HEK293 (cell line): Measurements from ENCODE around the gene RIMS1.

Experiments used
- CTCF ChIA-PET: fragments of 350-600 bp; formaldehyde crosslinking; extraction: SDS; loops from one replicate; lab custom pipeline; 2021; ENCODE audit warnings: antibody characterized with exemption; lab: Yijun Ruan, JAX
- POLR2A ChIA-PET: fragments of 300-600 bp; formaldehyde crosslinking; extraction: SDS; loops from one replicate; lab custom pipeline; 2020; ENCODE audit warnings: antibody characterized with exemption, inconsistent platforms; lab: Yijun Ruan, JAX
- H3K27ac ChIP-seq: fragments of 200-500 bp; sonication (Bioruptor generic); 2 replicates; pipeline ENCODE4 v1.5.1; 2014; ENCODE audit warnings: low read depth, low read length, control low read depth, inconsistent platforms; ENCODE audit errors: extremely low read depth
- H3K36me3 ChIP-seq, 2 experiments: fragments of 200-500 bp in 1 of 2; sonication (Bioruptor generic) in 1 of 2; 1 replicate in 1 of 2; 2 replicates in 1 of 2; pipeline ENCODE4 v1.5.1; 2014 to 2017; ENCODE audit warnings: inconsistent platforms in 2 of 2, low read length in 2 of 2; ENCODE audit not compliant: control insufficient read depth in 2 of 2, insufficient read depth in 1 of 2
- H3K4me1 ChIP-seq: fragments of 200-500 bp; sonication (Bioruptor generic); 2 replicates; pipeline ENCODE4 v1.5.1; 2014; ENCODE audit warnings: mild to moderate bottlenecking, low read length, inconsistent platforms; ENCODE audit not compliant: control insufficient read depth, insufficient read depth
- H3K4me3 ChIP-seq: 2 replicates; pipeline ENCODE4 v1.5.1; 2011; ENCODE audit warnings: low read depth, mild to moderate bottlenecking, control low read depth, low read length, moderate library complexity
- H3K9me3 ChIP-seq: fragments of 200-500 bp; sonication (Bioruptor generic); 2 replicates; pipeline ENCODE4 v1.5.1; 2014; ENCODE audit warnings: low read depth, low read length, inconsistent platforms; ENCODE audit not compliant: control insufficient read depth, insufficient read depth
- FEZF1 ChIP-seq: fragments of 450-650 bp; formaldehyde crosslinking; IDR thresholded peaks from 2 replicates; pipeline ENCODE4 v1.5.1; 2016; ENCODE audit warnings: missing biosample characterization, missing genetic modification characterization
- HOXC10 ChIP-seq: sonication (generic); formaldehyde crosslinking; IDR thresholded peaks from 2 replicates; pipeline ENCODE4 v1.8.1; 2023; ENCODE audit warnings: mild to moderate bottlenecking, missing genetic modification reagents
- KLF8 ChIP-seq: fragments of 450-650 bp; formaldehyde crosslinking; IDR thresholded peaks from 2 replicates; pipeline ENCODE4 v1.5.1; 2016; ENCODE audit warnings: missing biosample characterization, missing genetic modification characterization
- MZF1 ChIP-seq: fragments of 450-650 bp; formaldehyde crosslinking; IDR thresholded peaks from 2 replicates; pipeline ENCODE4 v1.5.1; 2017; ENCODE audit warnings: missing biosample characterization, missing genetic modification characterization, borderline replicate concordance
- PRDM1 ChIP-seq: fragments of 450-650 bp; formaldehyde crosslinking; IDR thresholded peaks from 2 replicates; pipeline ENCODE4; 2016; ENCODE audit warnings: missing biosample characterization, missing genetic modification characterization
- SCRT1 ChIP-seq: fragments of 450-650 bp; formaldehyde crosslinking; IDR thresholded peaks from 2 replicates; pipeline ENCODE4 v1.5.1; 2016; ENCODE audit warnings: missing biosample characterization, missing genetic modification characterization, borderline replicate concordance
- TSHZ1 ChIP-seq: fragments of 450-650 bp; formaldehyde crosslinking; IDR thresholded peaks from 2 replicates; pipeline ENCODE4 v1.5.1; 2016; ENCODE audit warnings: missing biosample characterization, missing genetic modification characterization, borderline replicate concordance
- WT1 ChIP-seq: fragments of 450-650 bp; formaldehyde crosslinking; IDR thresholded peaks from 2 replicates; pipeline ENCODE4 v1.5.1; 2016; ENCODE audit warnings: missing biosample characterization, missing genetic modification characterization
- ZBTB49 ChIP-seq: fragments of 450-650 bp; formaldehyde crosslinking; IDR thresholded peaks from 2 replicates; pipeline ENCODE4 v1.5.1; 2016; ENCODE audit warnings: missing biosample characterization, missing genetic modification characterization, low read depth
- ZBTB8A ChIP-seq: fragments of 450-650 bp; formaldehyde crosslinking; IDR thresholded peaks from 2 replicates; pipeline ENCODE4 v1.5.1; 2016; ENCODE audit warnings: missing biosample characterization, missing genetic modification characterization
- ZFHX2 ChIP-seq: fragments of 450-650 bp; formaldehyde crosslinking; conservative IDR thresholded peaks from 2 replicates; pipeline ENCODE4 v1.5.1; 2016; ENCODE audit warnings: missing biosample characterization, missing genetic modification characterization
- ZFP3 ChIP-seq: fragments of 450-650 bp; formaldehyde crosslinking; IDR thresholded peaks from 2 replicates; pipeline ENCODE4 v1.5.1; 2016; ENCODE audit warnings: low read depth, missing biosample characterization, missing genetic modification characterization
- ZIC2 ChIP-seq: fragments of 450-650 bp; formaldehyde crosslinking; IDR thresholded peaks from 2 replicates; pipeline ENCODE4 v1.5.1; 2016; ENCODE audit warnings: missing biosample characterization, missing genetic modification characterization
- ZNF114 ChIP-seq: fragments of 450-650 bp; formaldehyde crosslinking; IDR thresholded peaks from 2 replicates; pipeline ENCODE4 v1.5.0; 2017; ENCODE audit warnings: missing biosample characterization, missing genetic modification characterization
- ZNF169 ChIP-seq: fragments of 450-650 bp; formaldehyde crosslinking; IDR thresholded peaks from 2 replicates; pipeline ENCODE4 v1.5.1; 2016; ENCODE audit warnings: missing biosample characterization, missing genetic modification characterization
- ZNF174 ChIP-seq: fragments of 450-650 bp; formaldehyde crosslinking; IDR thresholded peaks from 2 replicates; pipeline ENCODE4 v1.5.0; 2017; ENCODE audit warnings: missing biosample characterization, mild to moderate bottlenecking, missing genetic modification characterization
- ZNF2 ChIP-seq: fragments of 450-650 bp; formaldehyde crosslinking; IDR thresholded peaks from 2 replicates; pipeline ENCODE4 v1.5.1; 2016; ENCODE audit warnings: missing biosample characterization, missing genetic modification characterization
- ZNF394 ChIP-seq: fragments of 450-650 bp; formaldehyde crosslinking; IDR thresholded peaks from 2 replicates; pipeline ENCODE4 v1.5.1; 2016; ENCODE audit warnings: missing biosample characterization, missing genetic modification characterization, mild to moderate bottlenecking, moderate library complexity, borderline replicate concordance
- ZNF549 ChIP-seq: fragments of 450-650 bp; IDR thresholded peaks from 2 replicates; pipeline ENCODE4 v1.5.1; 2018; ENCODE audit warnings: missing biosample characterization, missing genetic modification characterization, mild to moderate bottlenecking, inconsistent platforms, moderate library complexity
- ZNF701 ChIP-seq: fragments of 450-650 bp; formaldehyde crosslinking; IDR thresholded peaks from 2 replicates; pipeline ENCODE4 v1.5.1; 2016; ENCODE audit warnings: missing biosample characterization, missing genetic modification characterization
- ZNF704 ChIP-seq: fragments of 450-650 bp; formaldehyde crosslinking; IDR thresholded peaks from 2 replicates; pipeline ENCODE4 v1.5.1; 2016; ENCODE audit warnings: missing biosample characterization, missing genetic modification characterization
- ZSCAN4 ChIP-seq: fragments of 450-650 bp; formaldehyde crosslinking; IDR thresholded peaks from 2 replicates; pipeline ENCODE4 v1.5.1; 2017; ENCODE audit warnings: missing biosample characterization, missing genetic modification characterization
- ZSCAN5A ChIP-seq: fragments of 450-650 bp; formaldehyde crosslinking; IDR thresholded peaks from 2 replicates; pipeline ENCODE4 v1.5.1; 2016; ENCODE audit warnings: missing biosample characterization, missing genetic modification characterization

RIMS1 gene

GRCh38 chr6:72248621-72249020 lies 362.3 kb downstream of the RIMS1 start (continued):
- TF ChIP-seq TSHZ1 (tag by site-specific recombination) (no peak), ZNF704 (tag by site-specific recombination) (no peak), HOXC10 (CRISPR knock-in tag) (no peak), ZSCAN4 (tag by site-specific recombination) (no peak), FEZF1 (tag by site-specific recombination) (no peak), KLF8 (no peak), MZF1 (no peak), ZNF114 (tag by site-specific recombination) (no peak), ZBTB8A (tag by site-specific recombination) (no peak), PRDM1 (no peak), ZSCAN5A (tag by site-specific recombination) (no peak)

- no peaks in the 10 kb centered on the region for H3K36me3 ChIP-seq
- H3K27ac ChIP-seq: no peak overlapping the region
- TF ChIP-seq ZIC2 (tag by site-specific recombination) (no peak), ZFHX2 (no peak), ZFP3 (tag by site-specific recombination) (no peak), SCRT1 (tag by site-specific recombination) (no peak), ZNF2 (tag by site-specific recombination) (no peak), WT1 (no peak), ZNF394 (tag by site-specific recombination) (no peak)
- TF ChIP-seq, all 188 proteins: peak for 0
- Histone ChIP-seq H3K4me3 (no peak overlapping the region), H3K4me1 (no peaks in the 10 kb centered on the region), H3K9me3 (no peaks in the 10 kb centered on the region)
- ChIA-PET CTCF (no interaction called here), POLR2A (no interaction called here)
Observed at GRCh38 chr6:72250664-72251063, 364.3 kb downstream of the RIMS1 start.

GRCh38 chr6:72260489-72260888 lies 374.1 kb downstream of the RIMS1 start:
- Histone ChIP-seq H3K9me3 (no peaks in the 10 kb centered on the region), H3K4me3 (no peak overlapping the region), H3K36me3 (no peaks in the 10 kb centered on the region), H3K27ac (no peak overlapping the region), H3K4me1 (no peaks in the 10 kb centered on the region)
- TF ChIP-seq ZBTB49 (tag by site-specific recombination): no peak
- TF ChIP-seq ZNF701 (tag by site-specific recombination): no peak
- TF ChIP-seq ZNF169 (tag by site-specific recombination): no peak
- no peak for TF ChIP-seq ZNF174 (tag by site-specific recombination)
- no peak for TF ChIP-seq ZNF549
- ChIA-PET POLR2A (no interaction called here), CTCF (no interaction called here)
